GM20000 (cell line): ENCODE data around the gene MPND.

Experiments
- DNase-seq: peaks from one replicate; pipeline ENCODE4 v3.0.0; 2012; ENCODE audit warnings: low spot score
- TF ChIP-seq, protein P1 (sequence below): IDR thresholded peaks from 2 replicates; pipeline ENCODE4 v1.5.1; 2012; ENCODE audit warnings: mild to moderate bottlenecking, control low read depth; ENCODE audit errors: extremely low read depth, missing control alignments

MPND gene

DNA sequence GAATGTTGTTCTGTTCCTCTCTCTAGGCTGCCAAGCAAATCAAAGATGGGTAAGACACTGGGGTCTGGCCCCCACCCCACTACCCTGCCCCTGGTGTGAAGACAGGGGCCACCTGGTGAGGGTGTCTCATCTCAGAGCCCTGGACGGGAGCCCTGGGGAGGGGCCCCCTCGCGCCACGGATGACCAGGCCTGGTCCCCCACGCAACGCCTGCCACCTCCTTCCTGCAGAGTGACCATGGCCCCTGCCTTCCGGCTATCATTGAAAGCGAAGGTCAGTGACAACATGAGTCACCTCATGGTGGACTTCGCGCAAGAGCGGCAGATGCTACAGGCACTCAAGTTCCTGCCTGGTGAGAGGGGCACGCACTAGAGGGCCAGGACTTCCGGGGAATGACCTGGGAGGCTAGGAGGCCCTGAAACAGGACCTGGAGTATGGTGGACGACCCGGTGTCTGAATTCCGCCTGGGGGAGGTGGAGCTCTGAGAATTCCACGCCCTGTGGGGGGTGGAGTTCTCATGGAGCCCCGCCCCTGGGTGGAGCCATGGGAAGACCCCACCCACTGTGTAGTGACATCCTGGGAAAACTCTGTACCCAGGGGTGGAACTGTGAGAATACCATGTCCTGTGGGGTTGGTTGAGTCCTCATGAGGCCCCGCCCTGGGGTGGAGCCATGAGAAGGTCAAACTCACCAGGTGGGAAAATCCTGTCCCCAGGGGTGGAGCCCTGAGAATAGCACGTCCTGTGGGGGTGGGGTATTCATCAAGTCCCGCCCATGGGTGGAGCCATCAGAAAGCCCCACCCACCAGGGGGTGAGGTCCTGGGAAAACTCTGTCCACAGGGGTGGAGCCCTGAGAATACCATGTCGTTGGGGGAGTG is 32.9 kb upstream of the MPND start:
- TF ChIP-seq, protein P1, sequence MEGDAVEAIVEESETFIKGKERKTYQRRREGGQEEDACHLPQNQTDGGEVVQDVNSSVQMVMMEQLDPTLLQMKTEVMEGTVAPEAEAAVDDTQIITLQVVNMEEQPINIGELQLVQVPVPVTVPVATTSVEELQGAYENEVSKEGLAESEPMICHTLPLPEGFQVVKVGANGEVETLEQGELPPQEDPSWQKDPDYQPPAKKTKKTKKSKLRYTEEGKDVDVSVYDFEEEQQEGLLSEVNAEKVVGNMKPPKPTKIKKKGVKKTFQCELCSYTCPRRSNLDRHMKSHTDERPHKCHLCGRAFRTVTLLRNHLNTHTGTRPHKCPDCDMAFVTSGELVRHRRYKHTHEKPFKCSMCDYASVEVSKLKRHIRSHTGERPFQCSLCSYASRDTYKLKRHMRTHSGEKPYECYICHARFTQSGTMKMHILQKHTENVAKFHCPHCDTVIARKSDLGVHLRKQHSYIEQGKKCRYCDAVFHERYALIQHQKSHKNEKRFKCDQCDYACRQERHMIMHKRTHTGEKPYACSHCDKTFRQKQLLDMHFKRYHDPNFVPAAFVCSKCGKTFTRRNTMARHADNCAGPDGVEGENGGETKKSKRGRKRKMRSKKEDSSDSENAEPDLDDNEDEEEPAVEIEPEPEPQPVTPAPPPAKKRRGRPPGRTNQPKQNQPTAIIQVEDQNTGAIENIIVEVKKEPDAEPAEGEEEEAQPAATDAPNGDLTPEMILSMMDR: no peak
- DNase-seq: no peak

DNA sequence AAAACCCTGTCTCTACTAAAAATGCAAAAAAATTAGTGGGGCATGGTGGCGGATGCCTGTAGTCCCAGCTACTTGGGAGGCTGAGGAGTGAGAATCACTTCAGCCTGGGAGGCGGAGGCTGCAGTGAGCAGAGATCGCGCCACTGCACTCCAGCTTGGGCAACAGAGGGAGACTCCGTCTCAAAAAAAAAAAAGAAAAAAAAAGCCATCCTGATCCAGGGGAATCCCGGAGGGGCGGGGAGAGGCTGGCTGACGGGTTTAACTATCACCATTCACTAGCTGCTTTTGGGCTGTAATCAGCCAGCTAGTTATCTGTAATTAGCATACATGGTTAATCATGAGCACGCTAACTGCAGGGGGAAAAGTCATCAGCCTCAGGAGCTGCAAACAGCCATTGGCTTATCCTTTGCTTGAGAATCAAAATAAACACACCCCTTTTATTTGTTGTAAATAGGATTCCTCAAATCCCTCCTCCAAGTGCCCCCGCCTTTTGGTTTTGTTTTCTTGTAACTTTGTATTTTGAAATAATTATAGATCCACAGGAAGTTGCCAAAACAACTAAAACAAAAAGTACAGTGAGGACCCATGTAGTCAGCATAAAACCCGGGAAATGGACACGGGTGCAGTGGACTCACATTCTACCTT is 29.4 kb upstream of the MPND start:
- TF ChIP-seq, protein P1: no peak

DNA sequence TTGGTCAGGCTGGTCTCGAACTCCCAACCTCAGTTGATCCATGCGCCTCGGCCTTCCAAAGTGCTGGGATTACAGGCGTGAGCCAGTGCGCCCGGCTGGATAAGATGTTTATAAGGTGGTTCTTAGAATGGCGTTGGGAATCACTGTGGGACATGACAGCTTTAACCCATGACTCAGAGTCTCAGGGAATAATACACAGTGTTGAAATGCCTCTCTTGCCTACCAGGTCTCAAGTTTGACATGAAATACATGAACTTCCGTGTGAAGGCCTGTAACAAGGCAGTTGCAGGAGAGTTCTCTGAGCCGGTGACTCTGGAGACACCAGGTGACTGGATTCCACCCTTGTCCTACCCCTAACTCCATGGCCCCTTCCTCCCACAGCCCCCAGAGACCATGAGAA is 26.4 kb upstream of the MPND start:
- TF ChIP-seq, protein P1: no peak
- DNase-seq: no peak

More for the DNA sequence above, 29.4 kb upstream of the MPND start:
- no peak for DNase-seq

DNA sequence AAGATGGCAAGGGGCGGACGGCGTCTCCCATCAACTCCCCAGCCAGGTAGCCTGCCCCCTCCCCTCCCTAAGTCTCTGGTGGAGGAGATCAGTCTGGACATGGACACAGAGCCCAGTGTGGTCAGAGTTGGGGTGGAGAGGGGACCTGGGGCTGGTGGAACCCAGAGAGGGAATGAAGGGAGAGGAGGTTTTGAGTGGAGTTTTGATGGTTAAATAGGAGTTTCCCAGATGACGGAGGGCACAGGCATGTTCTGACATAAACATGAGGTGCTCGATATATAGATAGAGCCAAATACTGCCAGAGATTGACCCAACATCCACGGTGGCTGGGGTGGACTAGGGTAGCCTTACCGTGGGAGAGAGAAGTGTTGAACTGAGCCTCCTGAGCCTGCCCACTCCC is 24.9 kb upstream of the MPND start:
- no peak for DNase-seq
- TF ChIP-seq, protein P1: no peak

DNA sequence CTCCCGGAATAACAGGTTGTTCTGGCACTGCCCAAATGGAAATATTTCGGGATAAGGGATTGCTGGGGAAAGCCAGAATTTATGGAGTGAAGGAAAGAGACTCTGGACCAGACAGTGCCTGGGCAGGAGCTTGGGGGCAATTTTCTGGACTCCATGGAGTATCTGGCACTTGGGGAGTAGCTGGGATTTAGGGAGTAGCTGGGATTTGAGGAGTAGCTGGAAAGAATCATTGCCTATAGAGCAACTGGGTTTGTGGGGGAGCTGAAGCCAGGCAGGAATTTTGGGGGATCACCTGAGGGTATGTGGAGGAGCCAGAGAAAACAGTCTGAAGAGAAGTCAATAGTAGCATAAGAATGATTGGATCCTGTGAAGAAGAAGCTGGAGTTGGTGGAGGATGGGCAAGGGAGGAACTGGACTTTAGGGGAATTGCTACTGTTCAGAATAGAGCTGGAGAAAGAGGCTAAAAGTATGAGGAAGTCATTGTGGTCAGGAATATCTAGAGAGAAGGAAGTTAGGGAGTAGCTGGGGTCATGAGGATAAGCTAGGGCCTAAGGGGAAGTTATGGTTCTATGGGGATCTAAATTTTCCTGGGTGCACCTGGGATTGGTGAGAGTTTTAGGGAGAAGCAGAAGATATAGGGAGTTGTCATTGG is 24.2 kb upstream of the MPND start:
- TF ChIP-seq, protein P1: no peak
- DNase-seq: no peak

DNA sequence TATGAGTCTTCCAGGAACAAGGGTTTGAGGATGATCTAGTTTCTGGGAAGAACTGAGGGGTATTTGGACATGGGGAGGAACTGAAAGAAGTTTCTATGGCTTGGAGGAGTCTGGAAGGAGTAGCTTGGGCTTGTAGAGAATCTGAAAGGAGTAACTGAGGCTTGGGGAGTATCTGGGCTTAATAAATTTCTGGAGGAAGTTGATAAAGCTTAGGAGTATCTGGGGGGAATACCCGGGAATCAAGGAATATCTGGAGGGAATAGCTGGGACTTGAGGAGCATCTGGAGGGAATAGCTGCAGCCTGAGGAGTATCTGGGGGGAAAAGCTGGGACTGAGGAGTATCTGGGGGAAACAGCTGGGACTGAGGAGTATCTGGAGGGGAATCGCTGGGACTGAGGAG is 22.9 kb upstream of the MPND start:
- TF ChIP-seq, protein P1: no peak
- no peak for DNase-seq
